ENCODE results near the gene SMPD2.

SMPD2 gene

DNA sequence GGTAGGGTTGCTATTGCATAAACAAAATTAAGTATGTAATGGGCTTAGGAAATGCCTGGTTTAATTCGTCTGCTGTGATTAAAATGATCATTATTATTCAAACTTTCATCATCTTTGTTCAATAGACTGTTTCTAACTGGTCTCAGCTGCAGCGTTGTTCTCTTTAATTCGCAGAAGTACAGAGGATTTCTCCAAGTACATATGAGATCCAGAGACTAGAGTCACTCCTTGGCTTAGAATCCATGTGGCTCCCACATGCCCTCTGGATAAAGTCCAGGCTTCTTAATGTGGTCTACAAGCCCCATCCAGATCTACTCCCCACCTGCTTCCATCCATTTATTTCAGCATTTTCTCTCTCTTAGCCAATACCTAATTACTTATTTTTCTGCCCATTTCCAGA lies 43.6 kb downstream of the SMPD2 start:
- H3K9me3 Mint-ChIP-seq = no peaks in the 10 kb centered on the region
- DNase-seq = no peak
- H3K27me3 Mint-ChIP-seq = no peaks in the 10 kb centered on the region
- H3K4me3 Mint-ChIP-seq = peak overlapping the region in 1 of 2 donors; percentile 78
- H3K4me1 Mint-ChIP-seq = peaks cover 32% of the 10 kb centered on the region
- no peak for ATAC-seq
- no peak overlapping the region for H3K27ac Mint-ChIP-seq

DNA sequence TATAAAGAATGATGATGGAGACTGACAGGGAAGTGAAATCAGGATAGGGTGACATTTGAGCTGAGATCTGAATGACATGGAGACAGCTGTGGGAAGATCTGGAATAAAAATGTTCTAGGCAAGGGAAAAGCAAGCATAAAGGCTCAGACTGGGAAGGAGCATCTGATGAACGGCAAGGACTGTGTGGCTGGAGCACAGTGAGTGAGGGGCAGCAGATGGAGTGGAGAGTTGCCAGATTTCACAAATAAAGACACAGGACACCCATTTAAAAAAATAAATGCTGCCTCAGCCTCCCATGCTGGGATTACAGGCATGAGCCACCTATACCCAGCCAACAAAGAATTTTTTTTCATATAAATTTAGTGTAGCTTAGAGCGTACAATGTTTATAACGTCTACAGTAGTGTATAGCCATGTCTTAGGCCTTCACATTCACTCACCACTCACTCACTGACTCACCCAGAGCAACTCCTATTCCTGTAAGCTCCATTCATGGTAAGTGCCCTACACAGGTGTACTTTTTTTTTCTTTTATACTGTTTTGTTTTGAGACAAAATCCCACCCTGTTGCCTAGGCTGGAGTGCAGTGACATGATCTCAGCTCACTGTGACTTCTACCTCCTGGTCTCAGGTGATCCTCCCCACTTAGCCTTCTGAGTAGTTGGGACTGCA lies 44.9 kb downstream of the SMPD2 start:
- Mint-ChIP-seq H3K4me3 (no peak overlapping the region), H3K4me1 (peaks cover 26% of the 10 kb centered on the region), H3K9me3 (no peaks in the 10 kb centered on the region), H3K27ac (no peak overlapping the region), H3K27me3 (no peaks in the 10 kb centered on the region)
- DNase-seq (no peak), ATAC-seq (no peak)

DNA sequence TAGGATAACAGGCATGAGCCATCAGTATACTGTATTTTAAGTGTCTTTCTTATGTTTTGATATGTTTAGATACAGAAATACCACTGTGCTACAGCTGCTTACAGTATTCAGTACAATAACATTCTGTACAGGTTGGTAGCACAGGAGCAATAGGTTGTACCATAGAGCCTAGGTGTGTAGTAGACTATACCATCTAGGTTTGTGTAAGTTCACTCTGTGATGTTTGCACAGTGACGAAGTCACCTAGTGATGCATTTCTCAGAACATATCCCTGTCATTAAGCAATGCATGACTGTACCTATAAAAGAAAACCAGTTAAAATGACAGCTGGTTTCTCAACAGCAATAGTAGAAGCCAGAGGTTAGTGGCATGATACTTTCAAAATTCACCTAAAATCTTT lies 45.5 kb downstream of the SMPD2 start:
- Mint-ChIP-seq H3K9me3 (no peaks in the 10 kb centered on the region), H3K4me1 (peaks cover 28% of the 10 kb centered on the region), H3K27ac (no peak overlapping the region), H3K27me3 (no peaks in the 10 kb centered on the region), H3K4me3 (no peak overlapping the region)
- DNase-seq (no peak), ATAC-seq (no peak)

DNA sequence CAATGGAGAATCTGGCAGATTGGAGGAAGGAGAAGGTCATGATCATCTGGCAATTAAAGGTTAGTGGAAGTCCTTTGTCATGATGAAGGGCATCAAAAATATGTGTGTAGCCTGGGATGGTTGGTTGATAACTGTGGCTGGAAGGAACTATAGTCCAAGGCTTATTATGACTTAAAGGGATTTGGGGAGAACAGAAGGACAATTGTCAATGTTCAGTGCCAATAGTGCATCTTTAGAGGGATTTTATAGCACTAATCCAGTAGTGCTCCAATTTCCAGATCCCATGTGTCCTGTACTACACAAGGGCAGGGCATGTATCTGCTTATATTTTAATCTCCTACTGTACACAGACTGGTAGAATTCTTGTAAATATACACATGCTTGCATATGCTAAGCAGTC lies 47.5 kb downstream of the SMPD2 start:
- ATAC-seq (no peak), DNase-seq (no peak)
- H3K4me1 Mint-ChIP-seq = peaks cover 29% of the 10 kb centered on the region
- no peaks in the 10 kb centered on the region for H3K27me3 Mint-ChIP-seq
- H3K27ac Mint-ChIP-seq = no peak overlapping the region
- H3K4me3 Mint-ChIP-seq = no peak overlapping the region
- no peaks in the 10 kb centered on the region for H3K9me3 Mint-ChIP-seq

DNA sequence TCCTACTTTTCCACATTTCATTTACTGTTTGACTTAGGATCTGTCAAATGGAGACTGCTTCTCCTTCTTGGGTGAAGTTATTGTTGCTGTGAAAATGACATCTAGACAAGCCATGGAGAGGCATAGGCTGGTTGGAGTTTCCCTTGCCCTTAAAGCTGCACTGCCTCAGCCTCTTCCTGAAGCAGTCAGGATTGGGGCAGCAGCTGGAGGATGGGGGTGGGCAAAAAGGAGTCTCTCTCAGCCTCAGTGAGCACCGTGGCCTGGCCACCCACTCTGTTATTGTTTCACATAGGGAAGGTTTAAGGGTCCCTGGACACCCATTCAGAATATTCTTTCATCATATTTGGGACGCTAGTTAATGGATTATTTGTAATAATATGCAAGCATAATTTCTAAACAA lies 50.2 kb downstream of the SMPD2 start:
- Mint-ChIP-seq H3K4me3 (peak overlapping the region; percentile 67 to 69), H3K4me1 (peaks cover 23% of the 10 kb centered on the region), H3K9me3 (no peaks in the 10 kb centered on the region), H3K27me3 (no peaks in the 10 kb centered on the region), H3K27ac (peak overlapping the region; percentile 63 to 92)
- DNase-seq (no peak), ATAC-seq (no peak)

DNA sequence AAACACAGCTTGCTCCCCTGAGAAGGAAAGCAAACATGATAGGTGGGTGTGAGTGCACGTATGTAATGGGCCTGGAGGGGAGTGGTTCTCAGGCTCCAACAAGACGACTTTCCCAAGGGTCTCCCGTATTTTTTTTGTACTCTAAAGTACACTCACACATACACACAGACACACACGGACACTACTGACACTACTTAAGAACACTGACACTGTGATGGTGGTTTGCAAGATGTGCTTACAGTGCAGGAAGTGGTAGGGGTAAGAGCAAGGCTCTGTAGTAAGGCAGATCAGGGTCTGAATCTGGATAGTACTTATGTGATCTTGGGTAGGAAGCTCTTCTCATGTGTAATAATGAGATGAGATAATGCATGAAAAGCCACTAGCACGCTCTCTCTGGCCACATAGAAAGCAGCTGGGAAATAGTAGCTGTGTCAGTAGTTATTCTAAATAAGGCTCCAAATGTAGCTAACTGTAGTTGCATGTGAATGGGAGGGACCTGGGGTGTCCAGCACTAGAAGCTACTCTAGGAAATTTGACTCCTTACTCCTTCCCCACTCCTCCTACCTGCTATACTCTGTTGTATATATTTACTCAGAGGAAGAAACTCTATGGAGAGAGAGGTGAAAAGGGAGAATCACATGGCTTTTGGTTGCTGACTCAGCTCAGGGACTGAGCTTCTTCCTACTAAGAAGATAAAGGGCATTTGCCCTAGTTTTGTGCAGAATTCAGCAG lies 50.8 kb downstream of the SMPD2 start:
- ATAC-seq (peak; percentile 99), DNase-seq (peak; percentile 19 to 45)
- no peaks in the 10 kb centered on the region for H3K27me3 Mint-ChIP-seq
- H3K9me3 Mint-ChIP-seq = no peaks in the 10 kb centered on the region
- peak overlapping the region; percentile 67 to 69 for H3K4me3 Mint-ChIP-seq
- H3K4me1 Mint-ChIP-seq = peaks cover 29% of the 10 kb centered on the region
- peak overlapping the region in 1 of 2 donors; percentile 92 for H3K27ac Mint-ChIP-seq
